GM10248 (cell line): ENCODE results near the gene BBS7.

ENCODE experiments used
- CTCF ChIA-PET: fragments of 300-600 bp; sonication (Branson Sonifier 250); formaldehyde crosslinking; extraction: SDS; loops from one replicate; lab custom pipeline; 2021; ENCODE audit warnings: antibody characterized with exemption; lab: Yijun Ruan, JAX
- POLR2A ChIA-PET: fragments of 350-650 bp; sonication (Branson Sonifier 250); formaldehyde crosslinking; extraction: SDS; loops from one replicate; lab custom pipeline; 2020; ENCODE audit warnings: antibody characterized with exemption; lab: Yijun Ruan, JAX
- DNase-seq: peaks from one replicate; pipeline ENCODE4 v3.0.0; 2012; ENCODE audit errors: extremely low spot score
- CTCF ChIP-seq: IDR thresholded peaks from 2 replicates; pipeline ENCODE4 v1.5.1; 2012; ENCODE audit warnings: mild to moderate bottlenecking, low read depth; ENCODE audit errors: extremely low read depth, missing control alignments, control extremely low read depth

Gene BBS7

GRCh38 chr4:121846662-121847061 is 23.6 kb downstream of the BBS7 start:
- no peak for TF ChIP-seq CTCF
- no peak for DNase-seq
- CTCF ChIA-PET, result no interaction called here
- POLR2A ChIA-PET, result no interaction called here

- POLR2A ChIA-PET, result no interaction called here
- no peak for DNase-seq
- no peak for TF ChIP-seq CTCF
- CTCF ChIA-PET, result no interaction called here
These were observed 27.4 kb downstream of the BBS7 start for GRCh38 chr4:121842862-121843261.

GRCh38 chr4:121838136-121838535 is 32.1 kb downstream of the BBS7 start:
- no peak for TF ChIP-seq CTCF
- ChIA-PET CTCF (no interaction called here), POLR2A (no interaction called here)
- DNase-seq, result no peak

GRCh38 chr4:121829511-121829910 is 40.8 kb downstream of the BBS7 start:
- POLR2A ChIA-PET, result no interaction called here

DNA sequence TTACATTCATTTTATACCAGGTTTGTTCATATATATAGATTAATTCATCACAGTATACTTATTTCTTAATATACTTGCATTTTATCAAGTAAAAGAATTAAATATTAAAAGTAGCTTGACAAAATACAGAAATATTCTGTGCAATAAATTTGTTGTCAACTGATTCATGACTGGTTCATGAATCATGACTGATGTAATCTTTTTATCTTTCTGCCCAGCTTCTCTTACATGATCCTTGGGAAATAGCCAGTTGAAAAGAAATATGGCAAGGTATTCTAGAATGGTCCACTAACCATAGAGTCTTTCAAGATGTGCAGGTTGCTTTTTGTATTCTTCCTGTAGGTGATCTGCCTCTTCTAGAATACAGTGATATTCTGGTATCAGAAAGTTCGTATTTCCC is 42.4 kb downstream of the BBS7 start:
- ChIA-PET CTCF (interaction anchor here (1.4 to 1.9 kb wide), 2 partner anchors 9 to 29 kb away, joined by 5 read pairs; no protein-coding TSS in a partner anchor), POLR2A (no interaction called here)
- no peak for DNase-seq
- no peak for TF ChIP-seq CTCF

More at GRCh38 chr4:121829511-121829910, 40.8 kb downstream of the BBS7 start:
- CTCF ChIA-PET, result interaction anchor here (1.5 to 2.1 kb wide), 2 partner anchors 10 to 40 kb away, joined by 3 to 5 read pairs; partner anchors contain the start of gene BBS7
- no peak for TF ChIP-seq CTCF
- DNase-seq, result no peak

- no peak for TF ChIP-seq CTCF
- POLR2A ChIA-PET, result no interaction called here
- DNase-seq, result no peak
- CTCF ChIA-PET, result interaction anchor here (1.4 to 3.9 kb wide), 4 partner anchors 9 to 129 kb away, joined by 3 to 21 read pairs (median 4); partner anchors contain the start of gene ANXA5
These were observed 45.3 kb downstream of the BBS7 start for GRCh38 chr4:121824950-121825349.
